Thymus (tissue), 11 donors: Measurements from ENCODE around the gene SLC2A1. TPM values are rescaled to one million over a fixed set of nuclear protein-coding genes. Genes with fewer than 3 reads are reported as not detected.

Source experiments
- DNase-seq, 9 donors: peaks; one replicate each; pipeline ENCODE4 v3.0.0-alpha.2; 2013; ENCODE audit warnings: low spot score in 9 of 9, low read depth in 6 of 9, missing footprints in 1 of 9
- H3K27ac ChIP-seq, 2 donors: one replicate each; pipeline ENCODE4 v1.5.1; 2013; ENCODE audit warnings: control low read depth in 1 of 2, low read depth in 1 of 2, low read length in 1 of 2, mild to moderate bottlenecking in 1 of 2, moderate library complexity in 1 of 2
- H3K27me3 ChIP-seq, 2 donors: one replicate each; pipeline ENCODE4 v1.5.1; 2013; ENCODE audit warnings: low read length in 1 of 2; ENCODE audit not compliant: control insufficient read depth in 2 of 2, insufficient read depth in 1 of 2
- H3K36me3 ChIP-seq, 2 donors: one replicate each; pipeline ENCODE4 v1.5.1; 2013; ENCODE audit warnings: low read length in 1 of 2, mild to moderate bottlenecking in 1 of 2, moderate library complexity in 1 of 2; ENCODE audit not compliant: control insufficient read depth in 2 of 2, insufficient read depth in 2 of 2
- H3K4me1 ChIP-seq, 2 donors: one replicate each; pipeline ENCODE4 v1.5.1; 2013; ENCODE audit warnings: low read length in 2 of 2; ENCODE audit not compliant: control insufficient read depth in 2 of 2, insufficient read depth in 2 of 2
- H3K4me3 ChIP-seq, 2 donors: one replicate each; pipeline ENCODE4 v1.5.1; 2013; ENCODE audit warnings: low read length in 2 of 2, control low read depth in 1 of 2, mild to moderate bottlenecking in 1 of 2
- H3K9me3 ChIP-seq, 2 donors: one replicate each; pipeline ENCODE4 v1.5.1; 2013; ENCODE audit warnings: low read length in 1 of 2, mild to moderate bottlenecking in 1 of 2; ENCODE audit not compliant: control insufficient read depth in 2 of 2, insufficient read depth in 1 of 2
- WGBS: extraction: QIAGEN DNeasy Blood & Tissue Kit; methylation state at CpG from one replicate; pipeline ENCODE4 v1.1.7; 2013; 5-methylcytosine and 5-hydroxymethylcytosine counted together
- polyA plus RNA-seq: library from polyadenylated mRNA; stranded (reverse); fragments of 200-250 nt; gene quantifications from one replicate; pipeline ENCODE4 v1.2.3, GENCODE V29; 2013
- total RNA-seq: library from RNA; stranded (reverse); fragments of 120-200 nt; gene quantifications from one replicate; pipeline ENCODE4 v1.2.4, GENCODE V29; 2013
- donor health status: healthy.

SLC2A1 gene
- total and polyA plus RNA-seq, 2 donors, result 15.9 to 23.7 TPM

DNA sequence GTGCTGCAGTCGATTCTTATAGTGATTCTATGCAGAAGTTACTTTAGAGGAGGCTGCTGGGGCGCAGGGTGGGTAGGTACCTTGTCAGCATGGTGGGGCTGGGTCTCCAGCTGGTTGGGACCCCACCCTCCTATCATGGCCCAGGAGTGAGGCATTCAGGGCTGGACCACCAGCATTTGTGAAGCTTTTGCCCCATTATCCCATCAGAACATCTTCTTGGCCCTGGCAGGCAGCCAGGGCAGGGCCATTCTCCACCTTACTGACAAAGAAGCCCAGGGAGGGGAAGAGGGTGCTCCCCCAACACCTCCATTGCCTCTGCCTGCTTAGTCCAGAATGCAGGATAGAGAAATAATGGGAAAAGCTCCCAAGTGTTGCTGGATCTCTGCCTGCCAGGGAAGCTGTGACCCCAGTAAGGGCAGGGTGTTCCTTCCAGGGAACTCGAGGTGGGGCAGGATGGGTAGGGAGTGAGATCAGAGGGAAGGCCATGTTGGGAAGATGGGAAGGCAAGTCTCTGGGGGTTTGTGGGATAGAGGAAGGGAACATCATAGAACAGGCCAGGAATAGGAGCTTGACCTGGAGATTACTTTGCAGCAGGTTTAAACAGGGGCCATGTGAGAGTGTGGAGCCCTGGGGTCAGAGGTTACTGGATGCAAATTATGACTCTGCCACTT lies 16.2 kb upstream of the SLC2A1 start:
- Histone ChIP-seq H3K36me3 (no peaks in the 10 kb centered on the region), H3K4me1 (peaks cover 2 to 6% of the 10 kb centered on the region in 2 donors), H3K9me3 (no peaks in the 10 kb centered on the region), H3K4me3 (no peak overlapping the region), H3K27ac (no peak overlapping the region), H3K27me3 (no peaks in the 10 kb centered on the region)
- 92% methylated on average over 3 of the region's 3 CpGs for WGBS
- no peak for DNase-seq

DNA sequence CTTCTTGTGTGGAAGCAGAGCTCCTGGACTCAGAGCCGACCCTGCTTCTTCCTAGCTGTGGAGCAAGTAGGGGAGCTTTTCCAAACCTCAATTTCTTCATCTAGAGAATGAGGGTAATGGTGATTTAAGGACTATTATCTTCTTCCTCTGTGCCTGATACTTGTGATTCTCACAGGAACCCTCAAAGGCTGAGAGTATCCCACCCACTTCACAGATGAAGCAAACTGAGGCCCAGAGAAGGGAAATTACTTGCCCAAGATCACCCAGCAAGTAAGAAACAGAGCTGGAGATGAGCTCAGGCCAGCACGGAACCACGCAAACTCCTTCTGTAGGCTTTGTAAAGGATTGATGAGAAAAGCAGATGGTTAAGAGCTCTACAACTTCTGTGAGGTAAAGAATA lies 15.1 kb upstream of the SLC2A1 start:
- H3K4me3 ChIP-seq, result no peak overlapping the region
- peaks cover 2 to 6% of the 10 kb centered on the region in 2 donors for H3K4me1 ChIP-seq
- no peak for DNase-seq
- H3K27ac ChIP-seq, result no peak overlapping the region
- H3K27me3 ChIP-seq, result no peaks in the 10 kb centered on the region
- no peaks in the 10 kb centered on the region for H3K36me3 ChIP-seq
- no peaks in the 10 kb centered on the region for H3K9me3 ChIP-seq
- WGBS, result 96% methylated on average over 3 of the region's 3 CpGs

DNA sequence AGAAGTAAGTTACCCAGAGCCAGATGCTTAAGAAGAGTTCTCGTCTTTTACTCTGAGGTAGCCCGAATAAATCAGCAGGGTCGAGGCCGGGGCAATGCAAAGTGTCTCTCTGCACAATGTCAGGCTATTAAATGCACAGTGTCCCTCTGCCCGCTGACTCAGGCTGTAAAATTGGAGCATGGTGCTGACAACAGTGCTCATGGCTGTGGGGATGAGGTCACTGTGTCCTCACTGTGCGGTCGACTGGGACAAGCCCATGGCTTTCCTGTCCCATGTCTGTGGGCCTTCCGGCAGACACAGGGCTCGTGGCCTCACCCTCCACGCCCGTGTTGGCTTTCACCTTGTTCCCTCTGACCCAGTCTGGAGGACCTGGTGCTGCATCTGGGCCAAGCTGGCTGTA lies 14.6 kb upstream of the SLC2A1 start:
- Histone ChIP-seq H3K27ac (no peak overlapping the region), H3K4me1 (peaks cover 2 to 6% of the 10 kb centered on the region in 2 donors), H3K9me3 (no peaks in the 10 kb centered on the region), H3K4me3 (no peak overlapping the region), H3K27me3 (no peaks in the 10 kb centered on the region), H3K36me3 (no peaks in the 10 kb centered on the region)
- no peak for DNase-seq
- 93% methylated on average over 11 of the region's 11 CpGs for WGBS

- H3K36me3 ChIP-seq, result no peaks in the 10 kb centered on the region
- H3K27me3 ChIP-seq, result no peaks in the 10 kb centered on the region
- H3K9me3 ChIP-seq, result no peaks in the 10 kb centered on the region
- no peak overlapping the region for H3K4me3 ChIP-seq
- peaks cover 2 to 9% of the 10 kb centered on the region in 2 donors for H3K4me1 ChIP-seq
- no peak for DNase-seq
- H3K27ac ChIP-seq, result no peak overlapping the region
- 97% methylated on average over 4 of the region's 4 CpGs for WGBS
Observed at GRCh38 chr1:42971841-42972291, 13.2 kb upstream of the SLC2A1 start.

- Histone ChIP-seq H3K4me1 (peaks cover 0 to 3% of the 10 kb centered on the region in 2 donors), H3K9me3 (no peaks in the 10 kb centered on the region), H3K36me3 (no peaks in the 10 kb centered on the region), H3K27ac (no peak overlapping the region), H3K27me3 (no peaks in the 10 kb centered on the region), H3K4me3 (no peak overlapping the region)
- DNase-seq, result no peak
- WGBS, result 97% methylated on average over 4 of the region's 4 CpGs
Observed at GRCh38 chr1:42970143-42970542, 11.5 kb upstream of the SLC2A1 start.

DNA sequence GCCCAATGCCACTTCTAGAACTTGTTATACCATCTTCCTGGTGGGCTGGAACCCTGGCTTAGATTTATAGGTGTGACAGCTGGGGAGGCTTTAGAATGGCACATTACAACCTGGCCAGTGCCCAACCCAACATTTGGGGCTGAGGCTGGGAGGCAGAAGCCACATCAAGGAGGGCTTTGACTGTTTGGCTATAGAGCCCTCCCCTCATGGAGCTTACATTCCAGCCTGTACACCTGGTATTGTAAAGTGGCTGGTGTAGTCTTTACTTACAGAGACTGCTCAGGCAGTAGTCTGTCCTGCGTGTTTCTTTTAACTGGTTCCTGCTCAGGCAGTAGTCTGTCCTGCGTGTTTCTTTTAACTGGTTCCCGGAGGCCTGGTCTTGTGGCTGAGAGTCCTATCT lies 10.0 kb upstream of the SLC2A1 start:
- no peaks in the 10 kb centered on the region for H3K27me3 ChIP-seq
- no peak overlapping the region for H3K27ac ChIP-seq
- no peak overlapping the region for H3K4me3 ChIP-seq
- WGBS, result 84% methylated on average over 3 of the region's 3 CpGs
- no peaks in the 10 kb centered on the region for H3K9me3 ChIP-seq
- no peaks in the 10 kb centered on the region for H3K36me3 ChIP-seq
- peaks cover 0 to 4% of the 10 kb centered on the region in 2 donors for H3K4me1 ChIP-seq
- DNase-seq, result no peak

GRCh38 chr1:42966688-42967612 lies 8.3 kb upstream of the SLC2A1 start:
- Histone ChIP-seq H3K4me3 (no peak overlapping the region), H3K27me3 (peaks cover 0 to 8% of the 10 kb centered on the region in 2 donors), H3K4me1 (peaks cover 10 to 21% of the 10 kb centered on the region in 2 donors), H3K36me3 (no peaks in the 10 kb centered on the region), H3K27ac (no peak overlapping the region), H3K9me3 (no peaks in the 10 kb centered on the region)
- no peak for DNase-seq
- WGBS, result 82% methylated on average over 10 of the region's 10 CpGs

GRCh38 chr1:42965378-42965777 lies 6.7 kb upstream of the SLC2A1 start:
- WGBS, result 97% methylated on average over 1 of the region's 1 CpG
- no peaks in the 10 kb centered on the region for H3K9me3 ChIP-seq
- H3K27me3 ChIP-seq, result peaks cover 0 to 20% of the 10 kb centered on the region in 2 donors
- H3K27ac ChIP-seq, result no peak overlapping the region
- peaks cover 10 to 32% of the 10 kb centered on the region in 2 donors for H3K4me1 ChIP-seq
- DNase-seq, result no peak
- no peaks in the 10 kb centered on the region for H3K36me3 ChIP-seq
- H3K4me3 ChIP-seq, result no peak overlapping the region
